Astrocyte (in vitro differentiated cells and primary cell): ENCODE data around the gene ZNF630. TPM values are rescaled to one million over a fixed set of nuclear protein-coding genes. Genes with fewer than 3 reads are reported as not detected.

Experiments
- DNase-seq: peaks from one replicate; pipeline ENCODE4 v3.0.0-alpha.2; 2010; ENCODE audit warnings: low read depth
- FAIRE-seq: peaks from 2 replicates; lab custom pipeline; 2011; peaks lifted over from hg19 to GRCh38; lab: Jason Lieb, UNC
- H2AFZ ChIP-seq: 2 replicates; pipeline ENCODE4 v1.6.0; 2012; ENCODE audit warnings: low read depth, low read length, inconsistent platforms
- H3K27ac ChIP-seq: 2 replicates; pipeline ENCODE4 v1.5.1; 2011; ENCODE audit warnings: low read depth, low read length, inconsistent platforms
- H3K27me3 ChIP-seq: 2 replicates; pipeline ENCODE4 v1.6.0; 2011; ENCODE audit warnings: low read length, inconsistent platforms; ENCODE audit not compliant: insufficient read depth
- H3K36me3 ChIP-seq: 2 replicates; pipeline ENCODE4 v1.5.1; 2011; ENCODE audit warnings: low read length, inconsistent platforms; ENCODE audit not compliant: insufficient read depth
- H3K4me1 ChIP-seq: 2 replicates; pipeline ENCODE4 v1.5.1; 2011; ENCODE audit warnings: low read length, inconsistent platforms; ENCODE audit not compliant: insufficient read depth
- H3K4me2 ChIP-seq: 2 replicates; pipeline ENCODE4 v1.6.0; 2012; ENCODE audit warnings: low read length, inconsistent platforms
- H3K4me3 ChIP-seq: 2 replicates; pipeline ENCODE4 v1.5.1; 2011; ENCODE audit warnings: low read depth, mild to moderate bottlenecking, low read length, inconsistent platforms; ENCODE audit not compliant: insufficient read depth
- H3K79me2 ChIP-seq: 2 replicates; pipeline ENCODE4 v1.6.0; 2012; ENCODE audit warnings: mild to moderate bottlenecking, low read length, inconsistent platforms; ENCODE audit not compliant: insufficient read depth
- H3K9ac ChIP-seq: 2 replicates; pipeline ENCODE4 v1.6.0; 2012; ENCODE audit warnings: mild to moderate bottlenecking, low read length, inconsistent platforms
- H3K9me3 ChIP-seq: 2 replicates; pipeline ENCODE4 v1.5.1; 2012; ENCODE audit warnings: low read depth, mild to moderate bottlenecking, low read length, inconsistent platforms; ENCODE audit not compliant: insufficient read depth
- H4K20me1 ChIP-seq: 2 replicates; pipeline ENCODE4 v1.6.0; 2012; ENCODE audit warnings: low read length, inconsistent platforms; ENCODE audit not compliant: insufficient read depth
- H3K27ac Mint-ChIP-seq: one replicate; pipeline ENCODE4 v1.8.0; 2021; ENCODE audit warnings: mild to moderate bottlenecking, mixed read lengths; ENCODE audit not compliant: unreplicated experiment
- H3K27me3 Mint-ChIP-seq: one replicate; pipeline ENCODE4 v1.8.0; 2021; ENCODE audit warnings: low read depth, mixed read lengths; ENCODE audit not compliant: unreplicated experiment
- H3K36me3 Mint-ChIP-seq: one replicate; pipeline ENCODE4 v1.8.0; 2021; ENCODE audit warnings: low read depth, mixed read lengths; ENCODE audit not compliant: unreplicated experiment
- H3K4me1 Mint-ChIP-seq: one replicate; pipeline ENCODE4 v1.8.0; 2021; ENCODE audit warnings: low read depth, mixed read lengths; ENCODE audit not compliant: unreplicated experiment
- H3K4me3 Mint-ChIP-seq: one replicate; pipeline ENCODE4 v1.8.0; 2021; ENCODE audit warnings: mild to moderate bottlenecking, moderate library complexity, mixed read lengths; ENCODE audit not compliant: unreplicated experiment
- H3K9me3 Mint-ChIP-seq: one replicate; pipeline ENCODE4 v1.8.0; 2021; ENCODE audit warnings: mild to moderate bottlenecking, mixed read lengths; ENCODE audit not compliant: unreplicated experiment
- EZH2 ChIP-seq: IDR thresholded peaks from 2 replicates; pipeline ENCODE4 v1.6.1; 2012; ENCODE audit warnings: mild to moderate bottlenecking, low read length, inconsistent platforms; ENCODE audit not compliant: insufficient read depth
- total RNA-seq: library from RNA; stranded (reverse); gene quantifications from 2 replicates; pipeline ENCODE4 v1.2.1, GENCODE V29; 2021
- TF ChIP-seq, protein P1 (sequence below): IDR thresholded peaks from 2 replicates; pipeline ENCODE4 v1.5.1; 2011; ENCODE audit warnings: low read depth, mild to moderate bottlenecking, inconsistent platforms, low read length, moderate library complexity; ENCODE audit not compliant: insufficient read depth

ZNF630 gene
- total RNA-seq, 1 donor from 2014 or later, result 1.3 TPM

DNA sequence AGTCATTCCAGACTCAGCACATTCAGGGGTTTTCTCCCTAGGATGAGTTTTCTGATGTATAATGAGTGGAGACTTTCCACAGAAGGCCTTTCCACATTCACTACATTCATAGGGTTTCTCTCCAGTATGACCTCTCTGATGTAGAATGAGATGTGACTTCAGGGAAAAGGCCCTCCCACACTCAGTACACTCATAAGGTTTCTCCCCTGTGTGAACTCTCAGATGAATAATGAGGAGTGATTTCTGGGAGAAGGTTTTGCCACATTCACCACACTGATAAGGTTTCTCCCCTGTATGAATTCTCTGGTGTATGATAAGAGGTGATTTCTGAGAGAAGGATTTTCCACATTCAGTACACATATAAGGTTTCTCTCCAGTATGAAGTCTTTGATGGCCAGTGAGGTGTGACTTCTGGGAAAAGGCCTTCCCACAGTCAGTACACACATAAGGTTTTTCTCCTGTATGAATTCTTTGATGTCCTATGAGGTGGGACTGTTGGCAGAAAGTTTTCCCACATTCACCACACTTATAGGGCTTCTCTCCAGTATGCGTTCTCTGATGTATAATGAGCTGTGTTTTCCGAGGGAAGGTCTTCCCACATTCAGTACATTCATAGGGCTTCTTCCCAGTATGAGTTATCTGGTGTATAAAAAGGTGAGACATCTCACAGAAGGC is 12.7 kb downstream of the ZNF630 start:
- Mint-ChIP-seq H3K36me3 (peaks cover 30% of the 10 kb centered on the region), H3K9me3 (peaks cover 31% of the 10 kb centered on the region), H3K27ac (no peak overlapping the region), H3K27me3 (no peaks in the 10 kb centered on the region), H3K4me3 (no peak overlapping the region), H3K4me1 (no peaks in the 10 kb centered on the region)
- Histone ChIP-seq H3K4me3 (no peak overlapping the region), H3K27me3 (no peaks in the 10 kb centered on the region), H3K79me2 (no peaks in the 10 kb centered on the region), H4K20me1 (no peaks in the 10 kb centered on the region), H3K4me1 (no peaks in the 10 kb centered on the region), H3K9ac (no peak overlapping the region), H3K36me3 (no peaks in the 10 kb centered on the region), H3K9me3 (peaks cover 12% of the 10 kb centered on the region), H3K4me2 (no peak overlapping the region), H2AFZ (no peak overlapping the region), H3K27ac (no peak overlapping the region)
- DNase-seq, result no peak
- no peak for TF ChIP-seq EZH2
- TF ChIP-seq, protein P1, sequence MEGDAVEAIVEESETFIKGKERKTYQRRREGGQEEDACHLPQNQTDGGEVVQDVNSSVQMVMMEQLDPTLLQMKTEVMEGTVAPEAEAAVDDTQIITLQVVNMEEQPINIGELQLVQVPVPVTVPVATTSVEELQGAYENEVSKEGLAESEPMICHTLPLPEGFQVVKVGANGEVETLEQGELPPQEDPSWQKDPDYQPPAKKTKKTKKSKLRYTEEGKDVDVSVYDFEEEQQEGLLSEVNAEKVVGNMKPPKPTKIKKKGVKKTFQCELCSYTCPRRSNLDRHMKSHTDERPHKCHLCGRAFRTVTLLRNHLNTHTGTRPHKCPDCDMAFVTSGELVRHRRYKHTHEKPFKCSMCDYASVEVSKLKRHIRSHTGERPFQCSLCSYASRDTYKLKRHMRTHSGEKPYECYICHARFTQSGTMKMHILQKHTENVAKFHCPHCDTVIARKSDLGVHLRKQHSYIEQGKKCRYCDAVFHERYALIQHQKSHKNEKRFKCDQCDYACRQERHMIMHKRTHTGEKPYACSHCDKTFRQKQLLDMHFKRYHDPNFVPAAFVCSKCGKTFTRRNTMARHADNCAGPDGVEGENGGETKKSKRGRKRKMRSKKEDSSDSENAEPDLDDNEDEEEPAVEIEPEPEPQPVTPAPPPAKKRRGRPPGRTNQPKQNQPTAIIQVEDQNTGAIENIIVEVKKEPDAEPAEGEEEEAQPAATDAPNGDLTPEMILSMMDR, result no peak
- FAIRE-seq, result peak; percentile 55

DNA sequence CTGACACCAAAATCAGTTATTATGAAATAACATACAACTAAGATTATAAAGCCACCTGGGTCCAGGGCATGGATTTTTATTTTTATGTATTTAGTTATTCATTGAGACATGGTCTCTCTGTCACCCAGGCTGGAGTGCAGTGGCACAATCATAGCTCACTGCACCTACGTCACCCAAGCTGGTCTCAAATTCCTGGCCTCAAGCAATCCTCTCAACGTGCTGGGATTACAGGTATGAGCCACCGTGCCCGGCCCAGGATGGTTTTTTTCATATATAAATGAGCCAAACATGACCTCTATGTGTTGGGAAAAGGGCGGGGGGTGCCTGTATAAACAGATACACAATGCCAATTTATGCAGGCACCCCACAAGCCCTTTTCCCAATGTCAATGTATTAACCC is 24.6 kb downstream of the ZNF630 start:
- no peaks in the 10 kb centered on the region for H3K4me1 ChIP-seq
- H3K79me2 ChIP-seq, result no peaks in the 10 kb centered on the region
- no peaks in the 10 kb centered on the region for H3K36me3 Mint-ChIP-seq
- no peak overlapping the region for H3K9ac ChIP-seq
- no peak overlapping the region for H3K27ac ChIP-seq
- no peak overlapping the region for H3K4me2 ChIP-seq
- no peak overlapping the region for H3K27ac Mint-ChIP-seq
- H3K4me3 ChIP-seq, result no peak overlapping the region
- H3K27me3 ChIP-seq, result no peaks in the 10 kb centered on the region
- no peak for FAIRE-seq
- no peaks in the 10 kb centered on the region for H3K9me3 Mint-ChIP-seq
- TF ChIP-seq EZH2, result no peak
- TF ChIP-seq, protein P1, result no peak
- H4K20me1 ChIP-seq, result no peaks in the 10 kb centered on the region
- H3K9me3 ChIP-seq, result no peaks in the 10 kb centered on the region
- H3K27me3 Mint-ChIP-seq, result no peaks in the 10 kb centered on the region
- H3K36me3 ChIP-seq, result no peaks in the 10 kb centered on the region
- peaks cover 5% of the 10 kb centered on the region for H3K4me1 Mint-ChIP-seq
- no peak overlapping the region for H2AFZ ChIP-seq
- no peak overlapping the region for H3K4me3 Mint-ChIP-seq
- DNase-seq, result no peak
